ENCODE measurements around the gene WNT4.

Gene WNT4

GRCh38 chr1:22153660-22154437 lies 11.0 kb upstream of the WNT4 start:
- no peak for DNase-seq (ENCODE audit: extremely low read depth, low read depth)
- TF ChIP-seq CTCF (IDR thresholded peaks at IDR 0.05; ENCODE audit: low read depth, low read length) = no peak

GRCh38 chr1:22150923-22151322 lies 8.0 kb upstream of the WNT4 start:
- no peak for TF ChIP-seq CTCF (IDR thresholded peaks at IDR 0.05; ENCODE audit: low read depth, low read length)
- DNase-seq (ENCODE audit: extremely low read depth, low read depth) = no peak

GRCh38 chr1:22142315-22143064 lies 407 bp downstream of the WNT4 start:
- no peak for TF ChIP-seq CTCF (IDR thresholded peaks at IDR 0.05; ENCODE audit: low read depth, low read length)
- DNase-seq (ENCODE audit: extremely low read depth, low read depth) = no peak

- no peak for TF ChIP-seq CTCF (IDR thresholded peaks at IDR 0.05; ENCODE audit: low read depth, low read length)
- DNase-seq (ENCODE audit: extremely low read depth, low read depth) = no peak
Observed at GRCh38 chr1:22141554-22142314, 1.2 kb downstream of the WNT4 start.

GRCh38 chr1:22140694-22141093 lies 2.2 kb downstream of the WNT4 start:
- no peak for DNase-seq (ENCODE audit: extremely low read depth, low read depth)
- no peak for TF ChIP-seq CTCF (IDR thresholded peaks at IDR 0.05; ENCODE audit: low read depth, low read length)

- no peak for TF ChIP-seq CTCF (IDR thresholded peaks at IDR 0.05; ENCODE audit: low read depth, low read length)
- no peak for DNase-seq (ENCODE audit: extremely low read depth, low read depth)
Observed at GRCh38 chr1:22139817-22140216, 3.1 kb downstream of the WNT4 start.
